ENCODE measurements around the gene RSAD2. TPM values are rescaled to one million over a fixed set of nuclear protein-coding genes. Genes with fewer than 3 reads are reported as not detected.

Gene RSAD2
- total RNA-seq, 1 experiment from 2014 or later: not detected

DNA sequence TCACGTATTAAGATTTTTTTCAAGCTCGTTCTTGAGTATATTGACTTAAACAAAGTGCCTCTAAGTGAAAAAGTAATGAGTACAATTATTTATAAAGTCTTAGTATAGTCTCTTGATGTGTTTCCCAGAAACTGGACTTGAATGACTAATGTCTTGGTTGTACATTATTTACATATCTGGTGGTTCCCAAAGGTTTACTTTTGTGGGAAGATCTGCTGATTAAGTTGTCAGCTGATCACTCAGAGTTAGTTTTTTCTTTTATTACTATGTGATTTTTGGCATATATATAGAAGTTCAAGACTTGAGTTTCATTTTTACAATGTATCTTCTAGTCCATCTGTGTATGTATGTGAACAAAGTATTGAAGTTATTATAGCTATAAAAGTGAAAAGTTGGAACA, 69.1 kb downstream of the RSAD2 start:
- ATAC-seq (no peak), DNase-seq (ENCODE audit: low spot score) (no peak)
- ChIA-PET CTCF (no interaction called here), POLR2A (no interaction called here)
- Mint-ChIP-seq H3K27me3 (ENCODE audit: low read depth) (no peaks in the 10 kb centered on the region), H3K4me3 (no peak overlapping the region), H3K36me3 (peaks cover 14% of the 10 kb centered on the region), H3K27ac (no peak overlapping the region), H3K9me3 (no peaks in the 10 kb centered on the region), H3K4me1 (0 out of 2 replicates have a peak, but pooled peaks cover 6% of the 10 kb centered on the region)
- TF ChIP-seq, protein P1, sequence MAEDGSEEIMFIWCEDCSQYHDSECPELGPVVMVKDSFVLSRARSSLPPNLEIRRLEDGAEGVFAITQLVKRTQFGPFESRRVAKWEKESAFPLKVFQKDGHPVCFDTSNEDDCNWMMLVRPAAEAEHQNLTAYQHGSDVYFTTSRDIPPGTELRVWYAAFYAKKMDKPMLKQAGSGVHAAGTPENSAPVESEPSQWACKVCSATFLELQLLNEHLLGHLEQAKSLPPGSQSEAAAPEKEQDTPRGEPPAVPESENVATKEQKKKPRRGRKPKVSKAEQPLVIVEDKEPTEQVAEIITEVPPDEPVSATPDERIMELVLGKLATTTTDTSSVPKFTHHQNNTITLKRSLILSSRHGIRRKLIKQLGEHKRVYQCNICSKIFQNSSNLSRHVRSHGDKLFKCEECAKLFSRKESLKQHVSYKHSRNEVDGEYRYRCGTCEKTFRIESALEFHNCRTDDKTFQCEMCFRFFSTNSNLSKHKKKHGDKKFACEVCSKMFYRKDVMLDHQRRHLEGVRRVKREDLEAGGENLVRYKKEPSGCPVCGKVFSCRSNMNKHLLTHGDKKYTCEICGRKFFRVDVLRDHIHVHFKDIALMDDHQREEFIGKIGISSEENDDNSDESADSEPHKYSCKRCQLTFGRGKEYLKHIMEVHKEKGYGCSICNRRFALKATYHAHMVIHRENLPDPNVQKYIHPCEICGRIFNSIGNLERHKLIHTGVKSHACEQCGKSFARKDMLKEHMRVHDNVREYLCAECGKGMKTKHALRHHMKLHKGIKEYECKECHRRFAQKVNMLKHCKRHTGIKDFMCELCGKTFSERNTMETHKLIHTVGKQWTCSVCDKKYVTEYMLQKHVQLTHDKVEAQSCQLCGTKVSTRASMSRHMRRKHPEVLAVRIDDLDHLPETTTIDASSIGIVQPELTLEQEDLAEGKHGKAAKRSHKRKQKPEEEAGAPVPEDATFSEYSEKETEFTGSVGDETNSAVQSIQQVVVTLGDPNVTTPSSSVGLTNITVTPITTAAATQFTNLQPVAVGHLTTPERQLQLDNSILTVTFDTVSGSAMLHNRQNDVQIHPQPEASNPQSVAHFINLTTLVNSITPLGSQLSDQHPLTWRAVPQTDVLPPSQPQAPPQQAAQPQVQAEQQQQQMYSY (CRISPR knock-in tag; IDR thresholded peaks at IDR 0.05): no peak
- TF ChIP-seq ZNF138 (CRISPR knock-in tag; conservative IDR thresholded peaks at IDR 0.05): no peak
- no peak for TF ChIP-seq JAZF1 (CRISPR knock-in tag; IDR thresholded peaks at IDR 0.05)
- TF ChIP-seq MXD4 (CRISPR knock-in tag; IDR thresholded peaks at IDR 0.05; ENCODE audit: borderline replicate concordance): no peak
- no peak for TF ChIP-seq ZNF396 (CRISPR knock-in tag; IDR thresholded peaks at IDR 0.05; ENCODE audit: borderline replicate concordance)
- no peak for TF ChIP-seq NFATC4 (CRISPR knock-in tag; IDR thresholded peaks at IDR 0.05)
- TF ChIP-seq, protein P2, sequence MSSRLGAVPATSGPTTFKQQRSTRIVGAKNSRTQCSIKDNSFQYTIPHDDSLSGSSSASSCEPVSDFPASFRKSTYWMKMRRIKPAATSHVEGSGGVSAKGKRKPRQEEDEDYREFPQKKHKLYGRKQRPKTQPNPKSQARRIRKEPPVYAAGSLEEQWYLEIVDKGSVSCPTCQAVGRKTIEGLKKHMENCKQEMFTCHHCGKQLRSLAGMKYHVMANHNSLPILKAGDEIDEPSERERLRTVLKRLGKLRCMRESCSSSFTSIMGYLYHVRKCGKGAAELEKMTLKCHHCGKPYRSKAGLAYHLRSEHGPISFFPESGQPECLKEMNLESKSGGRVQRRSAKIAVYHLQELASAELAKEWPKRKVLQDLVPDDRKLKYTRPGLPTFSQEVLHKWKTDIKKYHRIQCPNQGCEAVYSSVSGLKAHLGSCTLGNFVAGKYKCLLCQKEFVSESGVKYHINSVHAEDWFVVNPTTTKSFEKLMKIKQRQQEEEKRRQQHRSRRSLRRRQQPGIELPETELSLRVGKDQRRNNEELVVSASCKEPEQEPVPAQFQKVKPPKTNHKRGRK (CRISPR knock-in tag; IDR thresholded peaks at IDR 0.05; ENCODE audit: borderline replicate concordance): no peak
- TF ChIP-seq ESRRA (CRISPR knock-in tag; IDR thresholded peaks at IDR 0.05; ENCODE audit: borderline replicate concordance): no peak
- TF ChIP-seq, protein P3, sequence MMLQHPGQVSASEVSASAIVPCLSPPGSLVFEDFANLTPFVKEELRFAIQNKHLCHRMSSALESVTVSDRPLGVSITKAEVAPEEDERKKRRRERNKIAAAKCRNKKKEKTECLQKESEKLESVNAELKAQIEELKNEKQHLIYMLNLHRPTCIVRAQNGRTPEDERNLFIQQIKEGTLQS (CRISPR knock-in tag; conservative IDR thresholded peaks at IDR 0.05): no peak
- TF ChIP-seq, protein P4, sequence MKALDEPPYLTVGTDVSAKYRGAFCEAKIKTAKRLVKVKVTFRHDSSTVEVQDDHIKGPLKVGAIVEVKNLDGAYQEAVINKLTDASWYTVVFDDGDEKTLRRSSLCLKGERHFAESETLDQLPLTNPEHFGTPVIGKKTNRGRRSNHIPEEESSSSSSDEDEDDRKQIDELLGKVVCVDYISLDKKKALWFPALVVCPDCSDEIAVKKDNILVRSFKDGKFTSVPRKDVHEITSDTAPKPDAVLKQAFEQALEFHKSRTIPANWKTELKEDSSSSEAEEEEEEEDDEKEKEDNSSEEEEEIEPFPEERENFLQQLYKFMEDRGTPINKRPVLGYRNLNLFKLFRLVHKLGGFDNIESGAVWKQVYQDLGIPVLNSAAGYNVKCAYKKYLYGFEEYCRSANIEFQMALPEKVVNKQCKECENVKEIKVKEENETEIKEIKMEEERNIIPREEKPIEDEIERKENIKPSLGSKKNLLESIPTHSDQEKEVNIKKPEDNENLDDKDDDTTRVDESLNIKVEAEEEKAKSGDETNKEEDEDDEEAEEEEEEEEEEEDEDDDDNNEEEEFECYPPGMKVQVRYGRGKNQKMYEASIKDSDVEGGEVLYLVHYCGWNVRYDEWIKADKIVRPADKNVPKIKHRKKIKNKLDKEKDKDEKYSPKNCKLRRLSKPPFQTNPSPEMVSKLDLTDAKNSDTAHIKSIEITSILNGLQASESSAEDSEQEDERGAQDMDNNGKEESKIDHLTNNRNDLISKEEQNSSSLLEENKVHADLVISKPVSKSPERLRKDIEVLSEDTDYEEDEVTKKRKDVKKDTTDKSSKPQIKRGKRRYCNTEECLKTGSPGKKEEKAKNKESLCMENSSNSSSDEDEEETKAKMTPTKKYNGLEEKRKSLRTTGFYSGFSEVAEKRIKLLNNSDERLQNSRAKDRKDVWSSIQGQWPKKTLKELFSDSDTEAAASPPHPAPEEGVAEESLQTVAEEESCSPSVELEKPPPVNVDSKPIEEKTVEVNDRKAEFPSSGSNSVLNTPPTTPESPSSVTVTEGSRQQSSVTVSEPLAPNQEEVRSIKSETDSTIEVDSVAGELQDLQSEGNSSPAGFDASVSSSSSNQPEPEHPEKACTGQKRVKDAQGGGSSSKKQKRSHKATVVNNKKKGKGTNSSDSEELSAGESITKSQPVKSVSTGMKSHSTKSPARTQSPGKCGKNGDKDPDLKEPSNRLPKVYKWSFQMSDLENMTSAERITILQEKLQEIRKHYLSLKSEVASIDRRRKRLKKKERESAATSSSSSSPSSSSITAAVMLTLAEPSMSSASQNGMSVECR (CRISPR knock-in tag; IDR thresholded peaks at IDR 0.05; ENCODE audit: borderline replicate concordance): no peak
- TF ChIP-seq ATF1 (CRISPR knock-in tag; IDR thresholded peaks at IDR 0.05): no peak
- no peak for TF ChIP-seq ZNF121 (CRISPR knock-in tag; IDR thresholded peaks at IDR 0.05)
- TF ChIP-seq, protein P5, sequence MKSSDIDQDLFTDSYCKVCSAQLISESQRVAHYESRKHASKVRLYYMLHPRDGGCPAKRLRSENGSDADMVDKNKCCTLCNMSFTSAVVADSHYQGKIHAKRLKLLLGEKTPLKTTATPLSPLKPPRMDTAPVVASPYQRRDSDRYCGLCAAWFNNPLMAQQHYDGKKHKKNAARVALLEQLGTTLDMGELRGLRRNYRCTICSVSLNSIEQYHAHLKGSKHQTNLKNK (CRISPR knock-in tag; IDR thresholded peaks at IDR 0.05): no peak
- TF ChIP-seq, protein P6, sequence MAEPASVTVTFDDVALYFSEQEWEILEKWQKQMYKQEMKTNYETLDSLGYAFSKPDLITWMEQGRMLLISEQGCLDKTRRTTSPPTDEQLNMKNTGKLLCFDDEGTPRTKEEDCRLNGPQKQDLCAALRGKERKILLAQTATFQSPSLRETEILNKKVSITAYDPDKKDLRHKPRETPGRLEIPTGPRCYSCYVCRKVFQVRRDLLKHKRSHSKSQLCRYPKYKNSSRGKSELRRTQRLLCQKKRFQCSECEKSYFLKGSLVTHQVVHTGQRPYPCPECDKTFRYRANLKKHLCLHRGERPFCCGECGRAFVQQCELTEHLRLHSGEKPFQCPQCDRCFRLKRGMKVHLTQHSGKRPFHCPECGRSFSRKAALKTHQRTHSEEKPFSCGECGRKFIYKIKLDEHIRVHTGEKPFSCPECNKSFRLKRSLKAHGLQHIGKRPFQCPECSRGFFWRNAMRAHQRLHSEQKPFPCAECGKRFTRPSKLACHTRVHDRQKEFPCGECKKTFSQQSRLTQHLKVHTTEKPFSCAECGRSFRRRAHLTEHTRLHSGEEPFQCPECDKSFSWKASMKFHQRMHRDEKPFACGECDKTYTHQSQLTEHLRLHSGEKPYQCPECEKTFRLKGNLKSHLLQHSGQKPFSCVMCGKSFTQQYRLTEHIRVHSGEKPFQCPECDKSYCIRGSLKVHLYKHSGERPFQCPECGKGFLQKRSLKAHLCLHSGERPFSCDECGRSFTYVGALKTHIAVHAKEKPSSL (CRISPR knock-in tag; conservative IDR thresholded peaks at IDR 0.05): no peak
- TF ChIP-seq CREB1 (CRISPR knock-in tag; IDR thresholded peaks at IDR 0.05): no peak
- TF ChIP-seq CBFB (CRISPR knock-in tag; IDR thresholded peaks at IDR 0.05; ENCODE audit: low read depth): no peak
- TF ChIP-seq ZNF232 (CRISPR knock-in tag; IDR thresholded peaks at IDR 0.05): no peak
- no peak for TF ChIP-seq SP1 (CRISPR knock-in tag; conservative IDR thresholded peaks at IDR 0.05)
- no peak for TF ChIP-seq NR3C1 (CRISPR knock-in tag; conservative IDR thresholded peaks at IDR 0.05; ENCODE audit: low read depth)
- TF ChIP-seq, protein P7, sequence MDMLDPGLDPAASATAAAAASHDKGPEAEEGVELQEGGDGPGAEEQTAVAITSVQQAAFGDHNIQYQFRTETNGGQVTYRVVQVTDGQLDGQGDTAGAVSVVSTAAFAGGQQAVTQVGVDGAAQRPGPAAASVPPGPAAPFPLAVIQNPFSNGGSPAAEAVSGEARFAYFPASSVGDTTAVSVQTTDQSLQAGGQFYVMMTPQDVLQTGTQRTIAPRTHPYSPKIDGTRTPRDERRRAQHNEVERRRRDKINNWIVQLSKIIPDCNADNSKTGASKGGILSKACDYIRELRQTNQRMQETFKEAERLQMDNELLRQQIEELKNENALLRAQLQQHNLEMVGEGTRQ (CRISPR knock-in tag; IDR thresholded peaks at IDR 0.05): no peak

All from WTC11 (cell line).